Stimulated activated CD4-positive, alpha-beta T cell treated with anti-CD3 and anti-CD28 coated beads, TNF-alpha, amount 100 ng/mL, for 4 hours (primary cell): ENCODE data around the gene MLLT1.
"Not testable (repeated sequence)": the region's sequence is repeated elsewhere in the genome, so short reads cannot be mapped to it uniquely, and the experiment has no call there.

Experiments
- DNase-seq, 3 experiments: peaks; one replicate each; pipeline ENCODE4 v3.0.0-alpha.2; 2020; ENCODE audit warnings: low read depth in 3 of 3

MLLT1 gene, protein sequence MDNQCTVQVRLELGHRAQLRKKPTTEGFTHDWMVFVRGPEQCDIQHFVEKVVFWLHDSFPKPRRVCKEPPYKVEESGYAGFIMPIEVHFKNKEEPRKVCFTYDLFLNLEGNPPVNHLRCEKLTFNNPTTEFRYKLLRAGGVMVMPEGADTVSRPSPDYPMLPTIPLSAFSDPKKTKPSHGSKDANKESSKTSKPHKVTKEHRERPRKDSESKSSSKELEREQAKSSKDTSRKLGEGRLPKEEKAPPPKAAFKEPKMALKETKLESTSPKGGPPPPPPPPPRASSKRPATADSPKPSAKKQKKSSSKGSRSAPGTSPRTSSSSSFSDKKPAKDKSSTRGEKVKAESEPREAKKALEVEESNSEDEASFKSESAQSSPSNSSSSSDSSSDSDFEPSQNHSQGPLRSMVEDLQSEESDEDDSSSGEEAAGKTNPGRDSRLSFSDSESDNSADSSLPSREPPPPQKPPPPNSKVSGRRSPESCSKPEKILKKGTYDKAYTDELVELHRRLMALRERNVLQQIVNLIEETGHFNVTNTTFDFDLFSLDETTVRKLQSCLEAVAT

DNA sequence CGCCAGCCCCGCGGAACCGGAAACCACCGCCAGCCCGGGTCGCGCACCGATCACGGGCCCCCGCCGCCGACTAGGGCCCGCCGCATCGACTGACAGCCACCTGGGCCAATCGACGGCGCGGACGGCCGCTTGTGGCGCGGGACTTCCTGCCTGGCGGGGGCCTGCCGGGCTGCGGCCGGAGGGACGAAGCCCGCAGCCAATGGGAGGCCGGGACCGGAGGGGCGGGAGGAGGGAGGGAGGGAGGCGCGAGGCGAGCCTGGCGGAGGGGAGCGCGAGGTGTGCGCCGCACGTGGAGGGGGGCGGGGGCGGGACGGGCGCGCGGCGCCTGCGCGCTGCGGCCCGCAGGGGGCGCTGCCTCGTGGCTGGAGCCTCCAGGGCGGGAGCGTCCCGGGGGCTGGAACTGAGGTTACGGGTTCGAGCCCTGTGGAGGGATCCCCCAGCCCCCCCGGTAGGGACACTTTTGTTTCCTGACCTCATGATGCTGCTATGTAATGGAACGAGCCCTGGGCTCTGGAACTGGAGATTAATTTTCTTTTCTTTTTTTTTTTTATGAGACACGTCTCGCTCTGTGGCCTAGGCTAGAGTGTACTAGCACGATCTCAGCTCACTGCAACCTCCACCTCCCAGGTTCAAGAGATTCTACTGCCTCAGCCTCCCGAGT lies at the start of gene MLLT1:
TSS of gene MLLT1 (minus strand) at position 45 of the 661 bp plus-strand sequence. CDS start 191 bp downstream, outside the sequence.
- DNase-seq: peak; percentile 90 to 95 (median 92)

DNA sequence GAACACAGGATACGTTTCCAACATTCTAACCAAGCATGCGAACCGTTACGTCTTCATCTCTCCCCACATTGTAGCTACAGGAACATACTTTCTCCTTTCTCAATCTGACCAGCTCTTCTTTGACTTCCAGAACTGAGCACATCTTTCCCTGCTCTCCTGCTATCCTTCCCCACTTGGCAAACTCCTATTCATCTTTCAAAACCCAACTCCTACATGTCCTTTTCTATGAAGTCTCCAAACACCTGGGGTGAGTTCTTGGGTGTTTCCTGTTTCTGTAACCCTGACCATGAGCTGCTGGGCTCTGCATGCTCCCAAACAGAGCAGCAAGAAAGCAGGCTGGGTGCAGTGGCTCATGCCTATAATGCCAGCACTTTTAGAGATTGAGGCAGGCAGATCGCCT lies 47.0 kb upstream of the MLLT1 start:
- DNase-seq: no peak

DNA sequence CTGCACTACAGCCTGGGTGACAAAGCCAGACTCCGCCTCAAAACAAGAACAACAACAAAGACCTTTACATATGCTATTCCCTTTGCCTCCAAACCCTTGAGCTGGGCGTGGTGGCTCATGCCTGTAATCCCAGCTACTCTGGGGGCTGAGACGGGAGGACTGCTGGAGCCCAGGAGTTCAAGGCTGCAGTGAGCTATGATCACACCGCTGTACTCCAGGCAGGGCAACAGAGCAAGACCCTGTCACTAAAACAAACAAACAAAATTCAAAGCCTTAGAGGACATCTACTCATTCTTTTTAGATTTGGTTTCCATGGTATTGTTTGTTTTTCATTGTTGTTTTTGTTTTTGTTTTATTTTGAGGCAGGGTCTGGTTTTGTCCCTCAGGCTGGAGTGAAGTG lies 45.8 kb upstream of the MLLT1 start:
- DNase-seq: no peak

DNA sequence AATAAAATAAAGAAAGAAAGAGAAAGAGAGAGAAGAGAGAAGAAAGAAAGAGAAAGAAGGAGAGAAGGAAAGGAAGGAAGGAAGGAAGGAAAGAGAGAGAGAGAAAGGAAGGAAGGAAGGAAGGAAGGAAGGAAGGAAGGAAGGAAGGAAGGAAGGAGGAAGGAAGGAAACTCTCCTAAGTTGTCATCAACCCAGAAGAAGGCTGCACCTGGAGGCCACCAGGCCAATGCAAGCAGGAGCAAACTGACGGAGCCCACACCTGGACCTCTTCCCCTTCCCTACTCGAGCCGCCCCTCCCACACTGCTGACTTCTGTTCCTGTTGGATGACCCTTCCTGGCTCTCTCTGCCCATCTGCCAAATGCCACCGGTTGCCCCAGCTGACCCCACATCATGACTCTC lies 45.0 kb upstream of the MLLT1 start:
- no peak for DNase-seq

DNA sequence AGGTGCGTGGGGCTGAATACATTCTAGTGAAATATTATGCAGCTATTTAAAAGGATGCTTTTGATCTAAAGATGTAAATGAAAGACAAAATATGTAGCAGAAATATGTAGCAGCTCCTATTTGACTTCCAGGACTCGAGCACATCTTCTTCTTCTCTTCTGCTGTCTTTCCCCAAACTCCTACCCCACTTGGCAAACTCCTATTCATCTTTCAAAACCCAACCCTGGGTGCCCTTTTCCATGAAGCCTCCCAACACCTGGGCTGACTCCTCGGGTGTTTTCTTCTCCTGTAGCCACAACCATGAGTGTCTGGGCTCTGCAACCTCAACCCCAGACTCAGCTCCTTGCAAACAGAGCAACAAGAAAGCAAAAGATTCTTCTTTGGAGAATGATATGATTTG lies 42.5 kb upstream of the MLLT1 start:
- no peak for DNase-seq

DNA sequence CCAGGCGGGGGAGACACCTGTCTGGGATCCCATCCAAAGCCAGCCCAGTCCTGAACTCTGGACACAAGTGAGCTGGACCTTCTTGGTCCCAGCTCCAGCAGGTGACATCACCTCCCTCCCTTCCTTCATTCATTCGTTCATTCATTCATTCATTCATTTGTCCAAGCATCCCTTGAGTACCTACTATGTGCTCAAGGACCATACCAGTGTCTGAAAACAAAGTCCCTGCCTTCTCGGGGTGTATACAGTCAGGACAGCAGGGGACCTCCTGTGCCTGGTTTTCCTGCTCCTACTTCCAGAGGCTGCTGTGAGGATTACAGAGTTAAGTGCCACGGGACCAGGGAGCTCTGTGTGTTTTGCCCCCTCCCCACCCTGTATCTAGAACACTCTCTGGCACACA lies 39.6 kb upstream of the MLLT1 start:
- no peak for DNase-seq

DNA sequence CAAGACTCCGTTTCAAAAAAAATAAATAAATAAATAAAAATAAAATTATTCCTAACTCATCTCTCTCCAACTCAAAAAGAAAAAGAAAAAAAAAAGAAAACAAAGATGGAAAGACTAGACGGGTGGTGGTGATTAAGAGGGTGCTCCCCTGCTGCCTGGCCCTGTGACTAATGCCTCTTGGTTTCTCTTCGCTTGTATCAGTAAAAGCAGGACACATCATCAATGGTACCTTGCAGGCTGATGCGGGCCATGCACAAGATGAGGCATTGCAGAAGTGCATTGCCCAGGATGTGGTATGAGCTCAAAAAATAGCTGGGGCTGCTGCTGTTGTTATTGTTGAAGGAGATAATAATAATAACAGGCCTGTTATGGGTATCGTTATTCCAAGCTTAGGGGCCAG lies 39.0 kb upstream of the MLLT1 start:
- DNase-seq: no peak

DNA sequence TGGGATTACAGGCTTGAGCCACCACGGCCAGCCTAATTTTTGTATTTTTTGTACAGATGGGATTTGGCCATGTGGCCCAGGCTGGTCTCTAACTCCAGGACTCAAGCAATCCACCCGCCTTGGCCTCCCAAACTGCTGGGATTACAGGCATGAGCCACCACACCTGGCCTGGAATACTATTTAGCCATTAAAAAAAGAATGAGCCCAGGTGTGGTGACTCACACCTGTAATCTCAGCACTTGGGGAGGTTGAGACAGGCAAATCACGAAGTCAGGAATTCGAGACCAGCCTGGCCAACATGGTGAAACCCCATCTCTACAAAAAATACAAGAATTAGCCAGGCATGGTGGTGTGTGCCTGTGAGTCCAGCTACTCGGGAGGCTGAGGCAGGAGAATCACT lies 35.9 kb upstream of the MLLT1 start:
- not testable (repeated sequence) for DNase-seq

DNA sequence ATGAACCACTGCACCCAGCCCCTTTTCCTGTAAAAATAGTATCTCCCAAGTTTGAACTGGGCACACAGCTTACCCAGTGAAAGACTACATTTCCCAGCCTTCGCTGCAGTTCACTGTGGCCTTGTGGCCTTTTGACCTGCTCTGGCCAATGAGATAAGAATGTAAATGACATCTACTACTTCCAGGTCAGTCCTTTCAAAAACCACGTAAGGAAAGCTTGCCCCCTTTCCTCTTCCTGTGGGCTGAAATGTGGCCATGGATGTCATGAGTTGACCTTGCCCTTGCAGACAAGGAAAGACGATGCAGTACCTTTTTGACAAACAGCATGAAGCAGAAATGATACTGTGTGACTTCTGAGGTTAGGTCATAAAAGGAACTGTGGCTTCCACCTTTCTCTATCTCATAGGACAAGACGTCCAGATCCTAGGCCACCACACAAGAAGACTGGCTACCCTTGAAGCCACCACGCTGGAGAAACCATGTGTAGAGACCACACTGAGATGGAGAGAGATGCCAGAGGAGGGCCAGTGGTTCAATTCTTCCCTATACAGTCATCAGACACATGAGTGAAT lies 33.7 kb upstream of the MLLT1 start:
- DNase-seq: no peak

DNA sequence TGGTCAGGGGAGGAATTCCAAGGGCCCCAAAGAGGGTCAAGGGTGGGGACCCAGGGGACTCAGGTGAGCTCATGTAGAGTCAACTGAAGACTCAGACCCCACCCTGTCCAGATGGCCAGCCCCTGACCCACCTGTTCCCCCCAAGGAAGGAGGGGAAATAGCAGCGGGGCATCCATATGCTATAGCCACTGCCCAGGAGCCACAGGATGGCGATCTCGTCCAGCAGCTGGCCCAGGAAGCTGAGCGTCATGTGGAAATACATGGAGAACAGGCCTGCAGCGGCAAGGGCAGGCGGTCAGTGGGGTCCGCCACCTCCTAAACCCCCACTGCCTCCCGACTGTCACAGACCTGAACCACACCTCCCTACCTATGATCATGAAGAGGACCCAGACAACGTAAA lies 32.2 kb upstream of the MLLT1 start:
- no peak for DNase-seq

DNA sequence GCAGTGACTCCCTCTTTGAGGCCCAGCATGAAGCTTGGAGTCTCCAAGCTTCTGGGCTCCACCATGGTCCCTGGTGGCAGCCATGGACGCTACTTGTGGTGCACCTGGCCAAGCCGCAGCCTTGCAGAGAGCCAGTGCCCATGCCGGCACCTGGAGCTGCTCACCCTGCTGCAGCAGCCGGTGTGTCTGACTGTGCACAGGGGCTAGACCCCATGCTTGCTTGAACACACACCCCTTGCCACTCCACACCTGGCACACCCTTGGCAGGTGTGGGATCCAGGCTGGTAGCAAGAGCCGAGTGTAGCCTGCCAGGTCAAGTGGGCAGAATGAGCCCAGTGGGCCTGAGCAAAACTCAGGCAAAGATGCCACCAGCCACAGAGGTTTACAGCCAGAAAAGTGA lies 18.6 kb upstream of the MLLT1 start:
- DNase-seq: no peak

DNA sequence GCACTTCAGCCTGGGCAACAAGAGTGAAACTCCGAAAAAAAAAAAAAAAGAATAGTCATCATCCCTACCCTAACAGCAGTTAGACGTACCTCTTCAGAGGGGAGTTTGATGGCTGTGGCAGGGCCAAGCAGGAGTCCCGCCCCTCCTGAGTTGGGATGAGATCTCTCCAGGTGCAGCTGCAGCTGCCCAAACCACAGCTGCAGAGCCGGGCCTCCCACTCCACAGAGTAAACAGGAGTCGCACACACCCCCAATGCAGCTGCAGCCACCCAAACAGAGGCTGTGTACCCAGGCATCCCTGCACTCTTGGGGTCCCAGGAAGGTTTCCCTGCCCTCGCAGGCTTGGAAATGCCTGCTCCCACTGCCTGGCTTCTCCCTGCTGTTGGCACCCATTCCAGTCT lies 17.4 kb upstream of the MLLT1 start:
- no peak for DNase-seq

DNA sequence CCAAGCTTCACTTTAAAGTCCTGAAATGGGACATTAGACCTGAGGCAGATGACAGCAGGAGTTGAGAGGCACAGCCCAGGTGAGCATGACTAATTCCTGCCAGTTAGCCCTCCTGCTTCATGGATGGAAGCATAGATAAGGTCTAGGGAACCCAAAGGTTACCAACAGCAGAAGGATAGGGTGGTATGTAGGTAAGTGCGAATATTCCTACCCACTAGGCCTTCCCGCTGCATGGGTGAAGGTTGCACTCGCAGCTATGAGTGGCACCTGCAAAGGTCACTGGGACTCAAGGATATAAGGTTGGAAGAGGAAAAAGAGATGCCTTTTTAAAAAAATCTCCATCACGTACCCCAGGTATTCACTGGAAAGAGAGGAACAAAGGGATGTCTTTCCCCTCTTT lies 12.2 kb upstream of the MLLT1 start:
- DNase-seq: no peak

DNA sequence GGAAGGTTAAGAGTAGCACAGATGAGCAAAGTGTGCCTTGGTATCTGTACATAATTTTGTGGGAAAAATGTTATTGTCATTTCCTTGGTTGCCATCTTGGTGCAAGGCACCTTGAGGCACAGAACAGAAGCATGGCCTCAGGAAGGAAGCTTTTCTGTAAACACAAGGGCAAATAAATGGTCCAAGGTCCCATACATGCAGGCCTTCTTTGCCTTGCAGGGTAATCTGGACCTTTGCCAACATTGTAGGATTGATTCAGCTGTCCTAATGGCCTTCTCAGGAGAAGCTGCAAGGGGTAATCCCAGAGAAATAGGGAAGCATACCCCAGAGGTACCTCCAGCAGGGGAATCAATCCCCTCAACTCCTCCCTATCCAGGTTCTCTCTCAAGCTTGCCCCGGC lies 9.0 kb upstream of the MLLT1 start:
- DNase-seq: no peak

DNA sequence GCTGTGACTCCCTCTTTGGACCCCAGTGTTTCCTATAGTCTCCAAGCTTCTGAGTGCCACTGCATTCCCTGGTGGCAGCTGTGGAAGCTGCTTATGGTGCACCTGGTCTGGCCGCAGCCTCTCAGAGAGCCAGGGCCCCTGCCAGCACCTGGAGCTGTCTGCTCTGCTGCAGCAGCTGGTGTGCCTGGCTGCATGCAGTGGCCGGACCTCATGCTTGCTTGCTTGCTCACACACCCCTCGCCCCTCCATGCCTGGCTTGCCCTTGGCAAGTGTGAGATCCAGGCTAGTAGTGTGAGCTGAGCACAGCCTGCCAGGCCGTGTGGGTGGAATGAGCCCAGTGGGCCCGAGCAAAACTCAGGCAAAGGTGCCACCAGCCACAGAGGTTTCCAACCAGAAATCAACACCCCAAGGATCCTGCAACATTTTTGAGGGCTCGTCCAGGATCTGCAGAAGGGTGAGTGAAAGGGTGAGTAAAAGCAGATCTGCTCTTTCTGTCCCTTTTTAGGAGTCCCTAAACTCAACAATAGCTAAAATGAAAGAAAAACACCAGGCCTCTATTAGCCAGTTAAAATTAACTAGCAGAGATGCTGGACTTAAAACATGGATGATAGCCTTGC lies 7.6 kb upstream of the MLLT1 start:
- DNase-seq: no peak

DNA sequence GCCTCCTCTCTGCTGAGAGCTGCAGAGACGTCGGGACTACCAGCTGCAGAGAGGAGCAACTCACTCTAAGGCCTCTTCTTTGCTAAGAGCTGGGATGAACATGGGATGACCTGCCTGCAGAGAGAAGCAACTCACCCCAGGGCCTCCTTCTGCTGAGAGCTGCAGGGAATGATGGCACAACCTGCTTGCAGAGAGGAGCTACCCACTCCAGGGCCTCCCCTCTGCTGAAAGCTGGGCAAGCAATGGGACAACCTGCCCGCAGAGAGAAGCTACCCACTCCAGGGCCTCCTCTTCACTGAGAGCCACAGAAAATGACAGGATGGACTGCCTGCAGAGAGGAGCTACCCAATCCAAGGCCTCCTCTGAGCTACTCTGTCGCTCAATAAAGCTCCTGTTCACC lies 6.9 kb upstream of the MLLT1 start:
- DNase-seq: no peak

DNA sequence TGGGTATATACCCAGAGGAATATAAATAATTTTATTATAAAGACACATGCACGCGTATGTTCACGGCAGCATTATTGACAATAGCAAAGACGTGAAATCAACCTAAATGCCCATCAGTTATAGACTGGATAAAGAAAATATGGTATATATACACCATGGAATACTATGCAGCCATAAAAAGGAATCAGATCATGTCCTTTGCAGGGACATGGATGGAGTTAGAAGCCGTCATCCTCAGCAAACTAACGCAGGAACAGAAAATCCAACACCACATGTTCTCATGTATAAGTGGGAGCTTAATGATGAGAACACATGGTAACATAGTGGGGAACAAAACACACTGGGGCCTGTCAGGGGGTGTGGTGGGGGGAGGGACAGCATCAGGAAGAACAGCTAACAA lies 2.6 kb upstream of the MLLT1 start:
- DNase-seq: not testable (repeated sequence)

DNA sequence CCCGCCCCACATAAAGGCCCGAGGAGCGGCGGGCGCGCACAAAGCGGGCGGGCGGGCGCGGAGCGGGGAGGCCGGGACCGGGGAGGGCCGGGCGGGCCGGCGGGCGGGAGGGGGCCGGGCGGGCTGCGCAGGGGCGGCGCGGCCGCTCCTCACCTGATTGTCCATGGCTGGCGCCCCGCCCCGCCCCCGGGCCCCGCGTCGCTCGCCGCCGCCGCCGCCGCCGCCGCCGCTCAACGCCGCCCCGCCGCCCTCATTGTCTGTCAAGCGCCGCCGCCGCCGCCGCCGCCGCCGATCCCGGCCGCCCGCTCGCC lies 200 bp downstream of the MLLT1 start:
- DNase-seq: no peak

DNA sequence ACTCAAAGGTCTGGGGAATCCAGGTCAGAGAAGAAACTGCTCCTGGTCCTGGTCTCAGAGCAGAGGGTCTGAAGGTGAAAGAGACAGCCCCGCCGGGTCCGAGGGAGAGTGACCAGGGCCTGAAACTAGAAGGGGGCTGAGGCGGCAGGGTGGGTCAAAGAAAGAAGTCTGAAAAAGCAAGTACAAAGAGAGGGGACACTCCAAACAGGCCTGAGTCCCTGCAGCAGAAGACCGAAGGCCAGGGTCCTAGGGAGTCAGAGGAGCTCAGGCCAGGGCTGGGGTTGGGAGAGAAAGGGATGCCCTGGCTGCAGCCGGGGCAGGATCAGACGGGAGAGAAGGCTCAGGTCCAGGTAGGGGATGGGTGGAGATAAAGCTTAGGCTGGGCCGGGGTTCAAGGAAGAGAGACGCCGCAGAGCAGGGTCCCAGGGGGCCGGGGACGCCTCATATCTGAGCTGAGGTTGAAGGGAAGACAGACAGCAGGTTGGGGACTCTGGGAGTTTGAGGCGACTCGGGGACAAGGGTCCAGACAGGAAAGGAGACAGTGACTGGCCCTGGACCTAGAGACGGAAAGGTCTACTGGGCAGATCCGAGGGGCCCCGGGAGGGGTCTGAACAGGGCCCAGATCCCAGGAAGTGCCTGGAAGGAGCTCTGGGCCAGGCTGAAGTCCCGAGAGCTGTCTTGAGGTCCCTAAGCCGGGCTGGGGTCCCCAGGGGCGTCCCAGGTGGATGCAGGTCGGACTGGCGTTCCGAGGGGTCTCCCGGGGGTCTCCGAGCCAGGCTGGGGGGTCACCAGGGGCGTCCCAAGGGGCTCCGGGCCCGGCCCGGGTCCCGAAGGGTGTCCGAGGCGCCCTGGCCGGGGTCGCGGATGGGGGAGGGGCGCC lies 795 bp downstream of the MLLT1 start:
- no peak for DNase-seq

DNA sequence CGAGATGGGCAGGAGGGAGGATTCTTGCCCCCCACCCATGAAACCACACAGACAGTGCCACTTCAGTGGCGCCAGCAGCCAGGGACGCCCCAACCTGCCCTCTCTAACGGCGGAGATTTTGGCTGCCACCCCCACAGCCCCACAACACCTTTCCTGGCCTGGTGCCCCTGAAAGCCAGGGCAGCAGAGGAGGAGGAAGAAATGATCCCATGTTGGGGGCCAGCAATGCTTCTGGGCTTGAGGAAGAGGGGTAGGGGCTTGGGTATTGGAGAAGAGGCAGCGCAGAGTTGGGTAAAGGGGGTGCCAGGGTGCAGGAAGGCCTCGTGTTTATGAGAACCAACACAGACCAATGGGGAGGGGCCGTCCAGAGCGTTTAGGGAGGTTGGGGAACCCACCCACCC lies 1.7 kb downstream of the MLLT1 start:
- no peak for DNase-seq

DNA sequence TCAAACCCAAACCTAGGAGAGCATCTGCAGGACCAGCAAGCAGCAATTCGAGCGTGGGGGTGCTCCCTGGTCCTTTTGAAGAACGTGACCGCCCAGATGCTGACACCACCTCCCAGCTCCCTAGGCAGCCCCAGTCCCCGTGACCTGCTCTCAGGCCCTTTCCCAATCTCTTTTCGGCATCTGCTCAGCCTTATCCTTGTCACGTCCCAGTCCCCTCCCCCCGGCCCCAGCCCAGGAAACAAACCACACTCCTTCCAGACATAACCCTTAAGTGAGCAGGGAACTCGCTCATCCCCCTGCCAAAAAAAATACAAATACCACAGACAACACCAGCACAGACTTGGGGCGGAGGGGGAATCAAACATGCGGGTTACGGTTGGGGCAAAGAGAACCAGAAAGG lies 3.3 kb downstream of the MLLT1 start:
- no peak for DNase-seq
